HG03039 (cell line): ENCODE measurements around the gene CLUH.
"Not testable (repeated sequence)": the region's sequence is repeated elsewhere in the genome, so short reads cannot be mapped to it uniquely, and the experiment has no call there.

Experiments used
- ATAC-seq: cut with Tn5 transposase; IDR thresholded peaks from one replicate; pipeline ENCODE4 v1.9.1; 2021; ENCODE audit warnings: mild to moderate bottlenecking, moderate library complexity; ENCODE audit not compliant: unreplicated experiment

Gene CLUH

GRCh38 chr17:2690165-2691068 is 21.1 kb downstream of the CLUH start:
- ATAC-seq, result no peak

- no peak for ATAC-seq
These were observed 22.0 kb downstream of the CLUH start for GRCh38 chr17:2689411-2690164.

GRCh38 chr17:2688351-2689342 is 22.9 kb downstream of the CLUH start:
- no peak for ATAC-seq

GRCh38 chr17:2687074-2687418 is 24.5 kb downstream of the CLUH start:
- no peak for ATAC-seq

GRCh38 chr17:2685696-2686095 is 25.9 kb downstream of the CLUH start:
- no peak for ATAC-seq

GRCh38 chr17:2684549-2684948 is 27.0 kb downstream of the CLUH start:
- ATAC-seq, result no peak

- ATAC-seq, result no peak
These were observed 27.7 kb downstream of the CLUH start for GRCh38 chr17:2683912-2684311.

GRCh38 chr17:2682176-2682938 is 29.2 kb downstream of the CLUH start:
- no peak for ATAC-seq

- ATAC-seq, result no peak
These were observed 29.9 kb downstream of the CLUH start for GRCh38 chr17:2681650-2682049.

GRCh38 chr17:2680961-2681360 is 30.6 kb downstream of the CLUH start:
- no peak for ATAC-seq

GRCh38 chr17:2679247-2679646 is 32.3 kb downstream of the CLUH start:
- not testable (repeated sequence) for ATAC-seq

GRCh38 chr17:2672026-2672425 is 39.5 kb downstream of the CLUH start:
- no peak for ATAC-seq

GRCh38 chr17:2660410-2660809 is 51.2 kb downstream of the CLUH start:
- ATAC-seq, result not testable (repeated sequence)

GRCh38 chr17:2659337-2659736 is 52.2 kb downstream of the CLUH start:
- not testable (repeated sequence) for ATAC-seq

GRCh38 chr17:2656283-2656682 is 55.3 kb downstream of the CLUH start:
- no peak for ATAC-seq

GRCh38 chr17:2655546-2655945 is 56.0 kb downstream of the CLUH start:
- ATAC-seq, result no peak

GRCh38 chr17:2652911-2653310 is 58.7 kb downstream of the CLUH start:
- ATAC-seq, result not testable (repeated sequence)

GRCh38 chr17:2649191-2649590 is 62.4 kb downstream of the CLUH start:
- no peak for ATAC-seq

GRCh38 chr17:2647957-2648356 is 63.6 kb downstream of the CLUH start:
- ATAC-seq, result no peak

GRCh38 chr17:2644971-2645370 is 66.6 kb downstream of the CLUH start:
- no peak for ATAC-seq
